H1 (cell line): Measurements from ENCODE around the gene CAMTA1. TPM values are rescaled to one million over a fixed set of nuclear protein-coding genes. Genes with fewer than 3 reads are reported as not detected.

Experiments
- CTCF ChIA-PET: fragments of 300-600 bp; sonication (Branson Sonifier 250); formaldehyde crosslinking; loops from one replicate; lab custom pipeline; 2021; ENCODE audit not compliant: partially characterized antibody; lab: Charles Lee
- POLR2A ChIA-PET: fragments of 300-600 bp; sonication (Branson Sonifier 250); formaldehyde crosslinking; loops from one replicate; lab custom pipeline; 2021; ENCODE audit warnings: inconsistent platforms; ENCODE audit not compliant: partially characterized antibody; lab: Charles Lee
- DNase-seq, 2 experiments: peaks; one replicate each; pipeline versions ENCODE4 v3.0.0 to v3.0.0-alpha.2; 2010 to 2022; ENCODE audit warnings: low spot score in 2 of 2, low read depth in 1 of 2, mixed read lengths in 1 of 2
- FAIRE-seq: peaks from 2 replicates; lab custom pipeline; 2011; peaks lifted over from hg19 to GRCh38; lab: Jason Lieb, UNC
- H2AFZ ChIP-seq: 2 replicates; pipeline ENCODE4 v1.8.1; 2012; ENCODE audit warnings: low read length, inconsistent platforms
- H2AK5ac ChIP-seq: 2 replicates; pipeline ENCODE4 v1.6.1; 2013; ENCODE audit warnings: low read depth, low read length
- H2BK120ac ChIP-seq: replicated peaks from 2 replicates; pipeline ENCODE3; 2013; ENCODE audit warnings: low read depth, low read length, inconsistent platforms
- H2BK12ac ChIP-seq: 2 replicates; pipeline ENCODE4 v1.6.1; 2013; ENCODE audit warnings: low read depth, low read length
- H2BK15ac ChIP-seq: 2 replicates; pipeline ENCODE4 v1.6.1; 2013; ENCODE audit warnings: low read length
- H2BK20ac ChIP-seq: 2 replicates; pipeline ENCODE4 v1.6.1; 2013; ENCODE audit warnings: low read length
- H2BK5ac ChIP-seq: 2 replicates; pipeline ENCODE4 v1.6.1; 2013; ENCODE audit warnings: low read depth, low read length
- H3K14ac ChIP-seq: 2 replicates; pipeline ENCODE4 v1.6.1; 2013; ENCODE audit warnings: inconsistent platforms; ENCODE audit not compliant: insufficient read length
- H3K18ac ChIP-seq: 2 replicates; pipeline ENCODE4 v1.6.1; 2013; ENCODE audit warnings: low read length; ENCODE audit errors: extremely low read depth
- H3K23ac ChIP-seq: 2 replicates; pipeline ENCODE4 v1.6.1; 2013; ENCODE audit warnings: inconsistent platforms; ENCODE audit not compliant: insufficient read length
- H3K23me2 ChIP-seq: 2 replicates; pipeline ENCODE4 v1.6.1; 2013; ENCODE audit warnings: low read depth, low read length
- H3K27ac ChIP-seq: 2 replicates; pipeline ENCODE4 v1.6.1; 2011; ENCODE audit warnings: low read depth, low read length, inconsistent platforms
- H3K27me3 ChIP-seq, 4 experiments: replicated peaks in 1 of 4; 1 replicate in 1 of 4; 2 replicates in 3 of 4; pipeline versions ENCODE4 v1.6.1 to v1.8.1; 2011 to 2013; ENCODE audit warnings: low read length in 3 of 4, mild to moderate bottlenecking in 3 of 4, inconsistent platforms in 2 of 4, mixed read lengths in 2 of 4, moderate library complexity in 1 of 4; ENCODE audit not compliant: control insufficient read depth in 3 of 4, insufficient read depth in 3 of 4; ENCODE audit errors: extremely low read depth in 1 of 4
- H3K36me3 ChIP-seq, 4 experiments: 2 replicates each; pipeline versions ENCODE4 v1.6.1 to v1.8.1; 2011 to 2013; ENCODE audit warnings: mild to moderate bottlenecking in 4 of 4, low read length in 3 of 4, moderate library complexity in 2 of 4, control low read depth in 1 of 4, inconsistent platforms in 1 of 4; ENCODE audit not compliant: insufficient read depth in 4 of 4, control insufficient read depth in 2 of 4
- H3K4ac ChIP-seq: replicated peaks from 2 replicates; pipeline ENCODE3; 2013; ENCODE audit warnings: low read length, low read depth, mixed read lengths, inconsistent platforms; ENCODE audit not compliant: insufficient read length
- H3K4me1 ChIP-seq, 4 experiments: replicated peaks in 1 of 4; 1 replicate in 1 of 4; 2 replicates in 3 of 4; pipeline versions ENCODE4 v1.6.1 to v1.8.1; 2011 to 2013; ENCODE audit warnings: low read length in 3 of 4, inconsistent platforms in 2 of 4, mixed read lengths in 1 of 4; ENCODE audit not compliant: insufficient read depth in 4 of 4, control insufficient read depth in 3 of 4
- H3K4me2 ChIP-seq, 2 experiments: 2 replicates each; pipeline versions ENCODE4 v1.6.1 to v1.8.1; 2011 to 2013; ENCODE audit warnings: low read depth in 2 of 2, low read length in 2 of 2, control low read depth in 1 of 2, inconsistent platforms in 1 of 2, mild to moderate bottlenecking in 1 of 2; ENCODE audit not compliant: insufficient read depth in 1 of 2
- H3K4me3 ChIP-seq, 4 experiments: fragments of 200-600, 300-600 bp in 1 of 4; sonication (generic), shearing (Covaris generic), sonication (Bioruptor Twin) in 1 of 4; 2 replicates each; pipeline versions ENCODE4 v1.5.1 to v1.8.1; 2011 to 2016; ENCODE audit warnings: low read length in 4 of 4, low read depth in 3 of 4, control low read depth in 2 of 4, inconsistent platforms in 2 of 4, mild to moderate bottlenecking in 2 of 4, mixed read lengths in 1 of 4, moderate library complexity in 1 of 4; ENCODE audit not compliant: insufficient read depth in 2 of 4; ENCODE audit errors: extremely low read depth in 1 of 4
- H3K56ac ChIP-seq: replicated peaks from 2 replicates; pipeline ENCODE3; 2013; ENCODE audit warnings: low read depth, mild to moderate bottlenecking, mixed read lengths, low read length, inconsistent platforms; ENCODE audit not compliant: insufficient read length
- H3K79me1 ChIP-seq: 2 replicates; pipeline ENCODE4 v1.6.1; 2013; ENCODE audit warnings: low read depth, low read length, control low read depth
- H3K79me2 ChIP-seq, 2 experiments: 2 replicates each; pipeline versions ENCODE4 v1.6.1 to v1.8.1; 2012 to 2013; ENCODE audit warnings: low read length in 2 of 2, mild to moderate bottlenecking in 2 of 2, inconsistent platforms in 1 of 2; ENCODE audit not compliant: insufficient read depth in 2 of 2, control insufficient read depth in 1 of 2
- H3K9ac ChIP-seq, 4 experiments: replicated peaks in 1 of 4; 1 replicate in 1 of 4; 2 replicates in 3 of 4; pipeline versions ENCODE4 v1.6.1 to v1.8.1; 2011 to 2013; ENCODE audit warnings: low read depth in 3 of 4, low read length in 3 of 4, control low read depth in 2 of 4, mild to moderate bottlenecking in 2 of 4, moderate library complexity in 2 of 4, inconsistent platforms in 1 of 4; ENCODE audit errors: extremely low read depth in 1 of 4
- H3K9me3 ChIP-seq, 2 experiments: 2 replicates each; pipeline versions ENCODE4 v1.6.1 to v1.8.1; 2012 to 2013; ENCODE audit warnings: mild to moderate bottlenecking in 2 of 2, moderate library complexity in 2 of 2, control low read depth in 1 of 2, inconsistent platforms in 1 of 2, low read depth in 1 of 2, low read length in 1 of 2, mixed read lengths in 1 of 2; ENCODE audit not compliant: insufficient read depth in 2 of 2
- H4K20me1 ChIP-seq, 2 experiments: replicated peaks in 1 of 2; 2 replicates each; pipeline versions ENCODE3 to v1.8.1; 2011 to 2013; ENCODE audit warnings: inconsistent platforms in 2 of 2, low read length in 2 of 2, mild to moderate bottlenecking in 1 of 2; ENCODE audit not compliant: insufficient read depth in 2 of 2, control insufficient read depth in 1 of 2
- H4K5ac ChIP-seq: 2 replicates; pipeline ENCODE4 v1.6.1; 2013; ENCODE audit warnings: low read length, low read depth, mixed read lengths, inconsistent platforms; ENCODE audit not compliant: insufficient read length
- H4K8ac ChIP-seq: 2 replicates; pipeline ENCODE4 v1.8.0; 2013; ENCODE audit warnings: mild to moderate bottlenecking, moderate library complexity, low read length, inconsistent platforms; ENCODE audit not compliant: insufficient read depth; ENCODE audit errors: extremely low read depth
- H4K91ac ChIP-seq: replicated peaks from 2 replicates; pipeline ENCODE3; 2013; ENCODE audit warnings: low read length, mixed read lengths, inconsistent platforms; ENCODE audit not compliant: insufficient read length
- ASH2L ChIP-seq: fragments of 200-600, 300-600 bp; sonication (generic); IDR thresholded peaks from one replicate; pipeline ENCODE4 v1.7.1; 2017; ENCODE audit warnings: low read length
- ATF2 ChIP-seq: IDR thresholded peaks from 2 replicates; pipeline ENCODE4 v1.6.1; 2012; ENCODE audit warnings: low read length, inconsistent platforms
- ATF3 ChIP-seq: IDR thresholded peaks from 2 replicates; pipeline ENCODE4 v1.6.1; 2011; ENCODE audit warnings: low read depth, mild to moderate bottlenecking, low read length; ENCODE audit not compliant: insufficient read depth
- BACH1 ChIP-seq: IDR thresholded peaks from 2 replicates; pipeline ENCODE4 v1.6.1; 2012; ENCODE audit warnings: low read length, improper control_type of control experiment
- CBX5 ChIP-seq: fragments of 300-800, 300-1000 bp; sonication (generic); IDR thresholded peaks from 2 replicates; pipeline ENCODE4 v1.7.1; 2016; ENCODE audit warnings: antibody characterized with exemption, low read length, low read depth
- CEBPB ChIP-seq: IDR thresholded peaks from 2 replicates; pipeline ENCODE4 v1.6.1; 2012; ENCODE audit warnings: low read depth, low read length
- E2F6 ChIP-seq: IDR thresholded peaks from 2 replicates; pipeline ENCODE4 v1.6.1; 2012; ENCODE audit warnings: inconsistent platforms
- PHF8 ChIP-seq: fragments of 200-600 bp; sonication (generic); conservative IDR thresholded peaks from 2 replicates; pipeline ENCODE4 v1.7.1; 2012; ENCODE audit warnings: low read depth, mild to moderate bottlenecking, inconsistent platforms, low read length, moderate library complexity
- SIRT6 ChIP-seq: IDR thresholded peaks from one replicate; pipeline ENCODE4 v1.7.1; 2012; ENCODE audit warnings: low read length, inconsistent platforms
- SP4 ChIP-seq: IDR thresholded peaks from 2 replicates; pipeline ENCODE4 v1.6.1; 2012; ENCODE audit warnings: low read length, inconsistent platforms
- SRF ChIP-seq: IDR thresholded peaks from 2 replicates; pipeline ENCODE4 v1.6.1; 2011; ENCODE audit warnings: mild to moderate bottlenecking, low read depth, low read length, moderate library complexity
- TAF7 ChIP-seq: optimal IDR thresholded peaks from 2 replicates; pipeline ENCODE3; 2011; ENCODE audit warnings: low read depth, mild to moderate bottlenecking, inconsistent platforms, low read length, moderate library complexity, borderline replicate concordance
- WGBS, 2 experiments: shearing (Covaris generic) in 1 of 2; methylation state at CpG; one replicate each; pipeline versions ENCODE4 v1.1.6 to v1.1.7; 2013 to 2015; ENCODE audit warnings: low lambda C conversion rate in 2 of 2, mixed read lengths in 2 of 2, inconsistent platforms in 1 of 2, low coverage in 1 of 2, missing lambda C conversion rate in 1 of 2; ENCODE audit not compliant: insufficient replicate concordance in 2 of 2, insufficient coverage in 1 of 2, insufficient read length in 1 of 2; ENCODE audit errors: extremely low coverage in 1 of 2, missing lambda C conversion rate in 1 of 2; 5-methylcytosine and 5-hydroxymethylcytosine counted together
- polyA plus RNA-seq, 7 experiments: library from polyadenylated mRNA; depleted of rRNA in 3 of 7; stranded (reverse) in 5 of 7; unstranded in 2 of 7; fragments of >200 nt in 5 of 7; fragments of 200-250 nt in 2 of 7; gene quantifications; 1 replicate in 5 of 7; 2 replicates in 1 of 7; 4 replicates in 1 of 7; pipeline versions ENCODE4 v1.2.1 to v1.2.3, GENCODE V29; 2011 to 2013; ENCODE audit warnings: missing spikeins in 2 of 7, mixed read lengths in 2 of 7
- total RNA-seq: library from RNA; stranded (reverse); fragmentation: NEBNext Ultra II Directional; extraction: Animal tissue kit (Norgen Biotek cat#: 25700); gene quantifications from 2 replicates; pipeline ENCODE4 v1.2.1, GENCODE V29; 2021

CAMTA1 gene
- total and polyA plus RNA-seq, 2 of the 8 experiments (the other 6 are each of a cell fraction or from before 2014, with no cell fraction given) = 65.0 to 119 TPM

GRCh38 chr1:7301664-7301981, 516.4 kb downstream of the CAMTA1 start:
- Histone ChIP-seq H3K9ac (peak overlapping the region in 1 of 4 experiments; percentile 5; a peak in 2 of 7 replicates), H2BK120ac (peak overlapping the region; percentile 17), H3K79me1 (no peaks in the 10 kb centered on the region), H3K4me1 (peaks cover 11 to 19% (median 14%) of the 10 kb centered on the region in 4 experiments), H3K27me3 (no peaks in the 10 kb centered on the region), H3K4me2 (no peak overlapping the region), H4K91ac (peak overlapping the region; percentile 70), H4K8ac (peak overlapping the region; percentile 65; the same call in 1 of the 2 replicates), H2AK5ac (0 out of 2 replicates have a peak overlapping the region, but pooled peaks have one; percentile 0), H3K4me3 (no peak overlapping the region), H3K56ac (no peak overlapping the region), H3K23ac (no peak overlapping the region), H3K9me3 (peaks cover 0 to 5% of the 10 kb centered on the region in 2 experiments; a peak in 1 of 4 replicates), H4K5ac (no peak overlapping the region), H3K4ac (peak overlapping the region; percentile 15), H3K14ac (no peak overlapping the region), H3K18ac (0 out of 2 replicates have a peak overlapping the region, but pooled peaks have one; percentile 55), H2AFZ (no peak overlapping the region), H2BK5ac (no peak overlapping the region), H4K20me1 (no peaks in the 10 kb centered on the region), H2BK12ac (peak overlapping the region; percentile 81; the same call in 1 of the 2 replicates), H3K23me2 (no peaks in the 10 kb centered on the region), H2BK20ac (0 out of 2 replicates have a peak overlapping the region, but pooled peaks have one; percentile 43), H3K79me2 (no peaks in the 10 kb centered on the region), H3K36me3 (no peaks in the 10 kb centered on the region), H2BK15ac (no peak overlapping the region), H3K27ac (no peak overlapping the region)
- FAIRE-seq = no peak
- DNase-seq = peak in 1 of 2 experiments; percentile 41
- WGBS, 2 experiments = 78% methylated on average over 7 of the region's 7 CpGs; no CpG with 5 or more reads in 1 of the 2 experiments
- CTCF ChIA-PET = interaction anchor here (1.0 kb wide), 1 partner anchor 10 kb away, joined by 3 read pairs; no protein-coding TSS in a partner anchor
- POLR2A ChIA-PET = no interaction called here
- TF ChIP-seq CEBPB (no peak), CBX5 (no peak), ATF2 (no peak), SP4 (no peak), PHF8 (no peak), SRF (no peak), ASH2L (no peak), TAF7 (no peak), BACH1 (no peak), ATF3 (no peak), SIRT6 (no peak), E2F6 (no peak)
